ENCODE data around the gene OBP2A. TPM values are rescaled to one million over a fixed set of nuclear protein-coding genes. Genes with fewer than 3 reads are reported as not detected.
A peak's percentile ranks its signal among the peaks of the same experiment; 100 is the strongest.

Gene OBP2A
- polyA plus RNA-seq, 6 donors from 2014 or later, result not detected

- DNase-seq (no peak), ATAC-seq (ENCODE audit: low read depth in 2 of 2) (no peak)
- Mint-ChIP-seq H3K9me3 (peaks cover 0 to 17% (median 3%) of the 10 kb centered on the region in 7 donors), H3K4me3 (no peak overlapping the region), H3K4me1 (peaks cover 0 to 6% (median 0%) of the 10 kb centered on the region in 3 donors), H3K36me3 (peaks cover under 1 to 1% of the 10 kb centered on the region in 2 donors), H3K27me3 (peaks cover 18 to 30% (median 27%) of the 10 kb centered on the region in 3 donors), H3K27ac (no peak overlapping the region)
These were observed 31.4 kb upstream of the OBP2A start for GRCh38 chr9:135514342-135515082.

GRCh38 chr9:135515083-135515951 lies 30.6 kb upstream of the OBP2A start:
- ATAC-seq (ENCODE audit: low read depth in 2 of 2), result no peak
- no peak overlapping the region for H3K4me3 Mint-ChIP-seq
- H3K27me3 Mint-ChIP-seq, result peaks cover 26 to 38% (median 30%) of the 10 kb centered on the region in 3 donors
- no peaks in the 10 kb centered on the region for H3K36me3 Mint-ChIP-seq
- H3K9me3 Mint-ChIP-seq, result peaks cover 0 to 9% (median under 1%) of the 10 kb centered on the region in 7 donors
- DNase-seq, result no peak
- no peak overlapping the region for H3K27ac Mint-ChIP-seq
- peaks cover 0 to 6% (median 0%) of the 10 kb centered on the region in 3 donors for H3K4me1 Mint-ChIP-seq

- Mint-ChIP-seq H3K4me1 (peaks cover 0 to 6% (median 0%) of the 10 kb centered on the region in 3 donors), H3K36me3 (no peaks in the 10 kb centered on the region), H3K9me3 (no peaks in the 10 kb centered on the region), H3K27me3 (peaks cover 26 to 45% (median 35%) of the 10 kb centered on the region in 3 donors), H3K4me3 (no peak overlapping the region), H3K27ac (no peak overlapping the region)
- DNase-seq (no peak), ATAC-seq (ENCODE audit: low read depth in 2 of 2) (no peak)
These were observed 29.6 kb upstream of the OBP2A start for GRCh38 chr9:135516132-135516860.

- no peak overlapping the region for H3K4me3 Mint-ChIP-seq
- no peaks in the 10 kb centered on the region for H3K36me3 Mint-ChIP-seq
- H3K4me1 Mint-ChIP-seq, result peaks cover 0 to 6% (median 0%) of the 10 kb centered on the region in 3 donors
- DNase-seq (no peak), ATAC-seq (ENCODE audit: low read depth in 2 of 2) (no peak)
- H3K27ac Mint-ChIP-seq, result no peak overlapping the region
- H3K9me3 Mint-ChIP-seq, result no peaks in the 10 kb centered on the region
- H3K27me3 Mint-ChIP-seq, result peaks cover 23 to 45% (median 39%) of the 10 kb centered on the region in 3 donors
These were observed 28.5 kb upstream of the OBP2A start for GRCh38 chr9:135517407-135517822.

- Mint-ChIP-seq H3K9me3 (no peaks in the 10 kb centered on the region), H3K4me1 (peaks cover 0 to 6% (median 0%) of the 10 kb centered on the region in 3 donors), H3K27me3 (peaks cover 18 to 38% (median 36%) of the 10 kb centered on the region in 3 donors), H3K4me3 (no peak overlapping the region), H3K27ac (peak overlapping the region in 2 of 6 donors; percentile 11 to 22), H3K36me3 (no peaks in the 10 kb centered on the region)
- ATAC-seq (ENCODE audit: low read depth in 2 of 2) (no peak), DNase-seq (no peak)
These were observed 26.6 kb upstream of the OBP2A start for GRCh38 chr9:135519179-135519971.

GRCh38 chr9:135520916-135521607 lies 24.9 kb upstream of the OBP2A start, which contains the start of gene LCN1:
LCN1 (plus strand) TSS chr9:135521440; CDS start chr9:135521498, 58 bp downstream.
- ATAC-seq (ENCODE audit: low read depth in 2 of 2) (no peak), DNase-seq (no peak)
- Mint-ChIP-seq H3K4me1 (peaks cover 0 to 4% (median 0%) of the 10 kb centered on the region in 3 donors), H3K9me3 (no peaks in the 10 kb centered on the region), H3K27me3 (peaks cover 18 to 38% (median 35%) of the 10 kb centered on the region in 3 donors), H3K36me3 (no peaks in the 10 kb centered on the region), H3K4me3 (no peak within 1 kb of the TSS), H3K27ac (no peak within 1 kb of the TSS)

GRCh38 chr9:135521608-135522095 lies 24.3 kb upstream of the OBP2A start:
- no peaks in the 10 kb centered on the region for H3K4me1 Mint-ChIP-seq
- H3K27me3 Mint-ChIP-seq, result peaks cover 18 to 38% (median 31%) of the 10 kb centered on the region in 3 donors
- DNase-seq, result no peak

GRCh38 chr9:135522137-135522877 lies 23.6 kb upstream of the OBP2A start:
- no peak for DNase-seq
- H3K4me3 Mint-ChIP-seq, result no peak overlapping the region
- no peaks in the 10 kb centered on the region for H3K36me3 Mint-ChIP-seq
- ATAC-seq (ENCODE audit: low read depth in 2 of 2), result no peak
- no peak overlapping the region for H3K27ac Mint-ChIP-seq
- H3K27me3 Mint-ChIP-seq, result peaks cover 17 to 36% (median 31%) of the 10 kb centered on the region in 3 donors
- no peaks in the 10 kb centered on the region for H3K9me3 Mint-ChIP-seq
- H3K4me1 Mint-ChIP-seq, result no peaks in the 10 kb centered on the region

More at GRCh38 chr9:135521608-135522095, 24.3 kb upstream of the OBP2A start:
- Mint-ChIP-seq H3K9me3 (no peaks in the 10 kb centered on the region), H3K36me3 (no peaks in the 10 kb centered on the region), H3K27ac (no peak overlapping the region), H3K4me3 (no peak overlapping the region)
- no peak for ATAC-seq (ENCODE audit: low read depth in 2 of 2)

- no peaks in the 10 kb centered on the region for H3K36me3 Mint-ChIP-seq
- no peak overlapping the region for H3K4me3 Mint-ChIP-seq
- no peaks in the 10 kb centered on the region for H3K9me3 Mint-ChIP-seq
- no peaks in the 10 kb centered on the region for H3K4me1 Mint-ChIP-seq
- DNase-seq, result no peak
- no peak for ATAC-seq (ENCODE audit: low read depth in 2 of 2)
- H3K27me3 Mint-ChIP-seq, result peaks cover 13 to 31% (median 30%) of the 10 kb centered on the region in 3 donors
- no peak overlapping the region for H3K27ac Mint-ChIP-seq
These were observed 23.0 kb upstream of the OBP2A start for GRCh38 chr9:135522931-135523330.

GRCh38 chr9:135523521-135524129 lies 22.3 kb upstream of the OBP2A start:
- no peaks in the 10 kb centered on the region for H3K36me3 Mint-ChIP-seq

More at GRCh38 chr9:135523521-135524129, 22.3 kb upstream of the OBP2A start:
- DNase-seq (no peak), ATAC-seq (ENCODE audit: low read depth in 2 of 2) (no peak)
- no peak overlapping the region for H3K27ac Mint-ChIP-seq
- H3K4me3 Mint-ChIP-seq, result no peak overlapping the region
- H3K27me3 Mint-ChIP-seq, result peaks cover 8 to 31% (median 23%) of the 10 kb centered on the region in 3 donors
- no peaks in the 10 kb centered on the region for H3K9me3 Mint-ChIP-seq
- H3K4me1 Mint-ChIP-seq, result peaks cover 0 to 3% (median 0%) of the 10 kb centered on the region in 3 donors

Data from naive B cell (primary cell).